Activated T-helper 9 cell treated with anti-CD3 and anti-CD28 coated beads, Interleukin-2, amount 50 U/mL, for 16 hours (primary cell): ENCODE results near the gene CLSTN1.
"Not testable (repeated sequence)": the region's sequence is repeated elsewhere in the genome, so short reads cannot be mapped to it uniquely, and the experiment has no call there.

Experiments
- DNase-seq: peaks from one replicate; pipeline ENCODE4 v3.0.0-alpha.2; 2020; ENCODE audit warnings: low read depth

The CLSTN1 gene

GRCh38 chr1:9761855-9762254 lies 61.9 kb downstream of the CLSTN1 start:
- no peak for DNase-seq

GRCh38 chr1:9760824-9761223 lies 62.9 kb downstream of the CLSTN1 start:
- no peak for DNase-seq

DNA sequence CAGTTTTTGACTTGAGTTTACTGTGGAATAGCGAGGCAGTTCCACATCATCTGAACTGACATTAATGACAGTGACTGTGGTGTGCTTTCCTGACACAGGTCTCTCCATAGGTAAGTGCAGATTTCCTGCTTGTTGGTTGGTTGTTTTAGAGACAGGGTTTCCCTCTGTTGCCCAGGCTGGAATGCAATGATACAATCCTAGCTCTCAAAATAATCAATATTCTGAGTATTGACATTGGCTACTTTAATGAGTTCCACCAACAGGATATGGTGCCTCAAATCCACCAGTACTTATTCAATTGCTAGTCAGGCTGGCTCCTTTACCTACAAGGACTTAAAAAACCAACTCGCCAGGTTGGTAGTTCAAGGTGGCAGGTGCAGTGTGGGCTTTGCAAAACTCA lies 63.8 kb downstream of the CLSTN1 start:
- no peak for DNase-seq

GRCh38 chr1:9758559-9759121 lies 65.1 kb downstream of the CLSTN1 start:
- no peak for DNase-seq

- no peak for DNase-seq
These were observed 68.2 kb downstream of the CLSTN1 start for GRCh38 chr1:9755441-9755995.

DNA sequence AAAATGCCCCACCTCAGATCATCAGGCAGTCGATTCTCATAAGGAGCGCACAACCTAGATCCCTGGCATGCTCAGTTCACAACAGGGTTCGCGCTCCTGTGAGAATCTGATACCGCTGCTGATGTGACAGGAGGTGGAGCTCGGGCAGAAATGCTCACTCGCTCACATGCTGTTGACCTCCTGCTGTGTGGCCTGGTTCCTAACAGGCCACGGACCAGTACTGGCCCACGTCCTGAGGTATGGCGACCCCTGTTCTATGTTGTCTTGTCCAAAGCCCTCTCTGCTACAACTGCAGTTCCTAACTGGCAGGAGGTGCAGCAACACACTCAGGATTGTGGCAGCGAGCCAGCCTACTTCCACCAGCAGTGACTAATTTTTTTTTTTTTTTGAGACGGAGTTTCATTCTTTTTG lies 70.6 kb downstream of the CLSTN1 start:
- no peak for DNase-seq

DNA sequence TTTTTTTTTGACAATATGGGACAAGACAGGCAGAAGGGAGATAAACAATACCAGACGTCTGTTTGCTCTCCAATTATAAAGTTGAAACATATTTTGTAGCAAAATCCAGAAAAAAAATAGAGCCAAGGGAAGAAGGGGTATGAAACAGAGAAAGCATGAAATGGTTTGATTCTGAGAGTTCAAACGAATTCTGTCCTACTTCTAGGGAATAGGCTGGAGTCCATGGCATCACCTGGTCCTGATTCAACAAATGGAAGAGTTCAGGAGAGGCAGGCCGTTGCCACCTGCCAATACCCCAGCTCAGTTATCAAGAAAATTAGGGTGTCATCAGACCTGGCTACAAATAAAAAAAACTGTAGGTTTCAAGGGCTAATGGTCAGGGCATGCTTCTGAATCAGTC lies 71.8 kb downstream of the CLSTN1 start:
- DNase-seq: no peak

DNA sequence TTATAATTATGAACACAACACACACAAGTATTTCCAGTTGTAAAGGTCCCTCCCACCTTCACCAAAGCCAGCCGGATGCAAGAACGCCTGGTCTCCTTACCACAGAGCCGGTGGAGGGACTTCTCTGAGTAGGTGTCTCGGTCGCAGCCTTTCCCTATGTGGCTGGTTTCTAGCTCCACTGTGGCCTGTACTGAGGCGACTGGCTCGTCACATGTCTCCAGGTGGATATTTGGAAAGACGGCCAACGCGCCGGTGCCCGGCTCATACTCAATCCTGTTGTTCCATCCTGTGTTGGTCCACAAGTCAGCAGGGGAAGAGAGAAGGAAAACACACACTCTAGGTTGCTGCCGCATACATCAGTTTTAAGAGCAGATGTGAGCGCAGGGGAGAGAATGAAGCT lies 74.4 kb downstream of the CLSTN1 start:
- DNase-seq: no peak

DNA sequence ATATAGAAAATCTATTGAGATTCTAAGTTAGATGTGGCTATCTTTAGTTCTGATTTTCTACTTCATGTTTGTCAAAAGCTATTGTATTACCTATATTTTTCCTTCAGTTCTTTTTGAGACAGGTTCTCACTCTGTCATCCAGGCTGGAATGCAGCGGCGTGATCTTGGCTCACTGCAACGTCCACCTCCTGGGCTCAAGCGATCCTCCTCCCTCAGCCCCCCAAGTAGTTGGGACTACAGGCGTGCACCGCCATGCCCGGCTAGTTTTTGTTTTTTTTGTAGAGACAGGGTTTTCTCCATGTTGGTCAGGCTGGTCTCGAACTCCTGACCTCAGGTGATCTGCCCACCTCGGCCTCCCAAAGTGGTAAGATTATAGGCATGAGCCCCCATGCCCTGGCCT lies 75.4 kb downstream of the CLSTN1 start:
- DNase-seq: not testable (repeated sequence)

- DNase-seq: no peak
These were observed 77.1 kb downstream of the CLSTN1 start for GRCh38 chr1:9746651-9747050.

DNA sequence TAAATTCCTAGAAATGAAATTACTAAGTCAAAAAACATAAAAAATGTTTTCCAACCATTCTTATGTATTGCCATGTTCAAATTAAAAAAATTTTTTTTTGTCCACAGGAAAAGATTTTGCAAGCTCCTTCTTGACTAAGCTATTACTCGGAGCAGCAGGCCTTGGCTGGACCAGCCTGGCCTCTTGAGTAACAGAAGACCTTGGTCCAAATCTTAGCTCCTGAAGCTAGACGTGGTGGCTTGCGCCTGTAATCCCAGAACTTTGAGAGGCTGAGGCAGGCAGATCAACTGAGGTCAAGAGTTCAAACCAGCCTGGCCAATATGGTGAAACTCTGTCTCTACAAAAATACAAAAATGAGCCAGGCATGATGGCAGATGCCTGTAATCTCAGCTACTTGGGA lies 77.6 kb downstream of the CLSTN1 start:
- no peak for DNase-seq

GRCh38 chr1:9744106-9744799 lies 79.5 kb downstream of the CLSTN1 start:
- no peak for DNase-seq

- no peak for DNase-seq
These were observed 86.1 kb downstream of the CLSTN1 start for GRCh38 chr1:9737671-9738070.

DNA sequence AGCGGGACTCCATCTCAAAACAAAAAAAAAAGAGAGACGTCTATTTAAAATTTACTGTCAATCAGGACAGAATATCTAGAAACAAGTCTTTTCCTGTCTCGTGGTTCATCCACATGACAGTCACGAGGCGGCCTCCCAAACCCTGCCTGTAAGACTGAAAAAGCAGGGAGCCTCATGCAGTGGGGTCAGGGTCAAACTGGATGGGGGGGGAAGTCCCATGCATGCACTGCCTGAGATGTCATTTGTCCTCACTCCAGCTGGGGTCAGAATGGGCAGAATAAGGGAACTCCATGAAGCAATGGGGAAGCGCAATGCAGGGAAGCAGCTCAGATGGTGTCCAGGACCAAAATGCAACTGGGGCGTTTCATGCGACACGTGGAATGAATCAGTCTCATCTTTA lies 86.7 kb downstream of the CLSTN1 start:
- DNase-seq: no peak

- no peak for DNase-seq
These were observed 87.5 kb downstream of the CLSTN1 start for GRCh38 chr1:9736241-9736640.

- DNase-seq: no peak
These were observed 88.0 kb downstream of the CLSTN1 start for GRCh38 chr1:9735800-9736199.

GRCh38 chr1:9733160-9733789 lies 90.5 kb downstream of the CLSTN1 start:
- DNase-seq: no peak

GRCh38 chr1:9732123-9732971 lies 91.4 kb downstream of the CLSTN1 start:
- DNase-seq: no peak

DNA sequence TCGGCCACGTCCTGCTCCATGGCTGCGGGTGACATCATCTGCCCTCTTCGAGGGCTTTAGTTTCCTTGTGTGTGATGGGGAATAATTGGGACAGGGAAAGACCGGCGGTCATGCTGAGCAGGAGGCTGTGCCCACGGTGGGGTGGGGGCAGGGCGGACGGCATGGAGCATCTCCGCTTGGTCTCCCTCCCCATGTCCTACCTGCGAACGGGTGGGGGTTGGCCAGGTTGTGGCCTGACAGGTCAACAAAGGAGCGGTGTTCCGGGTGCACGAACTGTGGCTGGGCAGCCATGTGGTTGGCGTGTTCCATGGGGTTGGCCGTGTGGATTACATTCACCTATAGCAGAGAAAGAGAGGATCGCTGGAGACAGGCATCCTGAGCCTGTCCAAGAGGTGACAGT lies 92.2 kb downstream of the CLSTN1 start:
- DNase-seq: no peak

GRCh38 chr1:9731051-9731537 lies 92.7 kb downstream of the CLSTN1 start:
- no peak for DNase-seq

DNA sequence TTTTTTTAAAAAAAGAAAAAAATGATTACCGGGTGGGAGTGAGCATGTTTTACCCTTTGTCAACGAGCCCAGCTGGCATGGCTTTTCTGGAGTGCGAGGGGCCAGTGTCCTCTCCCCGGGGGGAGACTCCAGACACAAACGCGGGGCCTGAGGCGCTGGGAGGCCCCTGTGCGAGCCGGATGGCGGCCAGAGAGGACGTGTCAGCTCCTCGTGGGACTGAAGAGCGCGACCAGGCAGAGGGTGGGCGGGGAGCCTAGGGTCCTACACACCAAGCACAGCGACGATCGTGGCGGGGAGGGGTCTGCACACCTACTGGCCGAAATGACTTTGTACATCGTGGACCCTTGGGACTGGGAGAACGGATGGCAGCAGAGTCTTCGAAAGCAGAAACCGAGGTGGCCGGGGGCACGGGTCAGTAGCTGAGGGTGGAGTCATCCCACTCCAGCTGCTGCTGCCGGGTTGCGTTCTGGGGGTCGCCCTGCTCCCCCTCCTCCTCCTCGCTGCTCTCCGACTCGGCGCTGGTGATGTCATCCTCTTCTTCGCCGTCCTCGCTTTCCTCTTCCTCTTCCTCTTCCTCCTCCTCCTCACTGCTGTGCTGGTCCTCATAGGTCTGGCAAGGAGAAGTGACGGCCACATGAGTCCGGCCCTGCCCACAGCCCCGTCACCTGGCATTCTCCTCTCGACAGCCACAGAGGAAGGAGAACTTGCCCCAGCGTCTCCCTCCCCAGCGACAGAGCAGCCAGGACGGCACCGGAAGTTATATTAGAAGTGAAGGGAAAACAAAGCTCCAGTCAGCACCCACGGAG lies 93.5 kb downstream of the CLSTN1 start:
- DNase-seq: no peak
